SK-N-SH (cell line): ENCODE data around the gene TSSK1B. TPM values are rescaled to one million over a fixed set of nuclear protein-coding genes. Genes with fewer than 3 reads are reported as not detected.

ENCODE experiments used
- CTCF ChIA-PET: fragments of 300-600, 350-600 bp; formaldehyde crosslinking; extraction: SDS; loops from one replicate; lab custom pipeline; 2021; lab: Yijun Ruan, JAX
- POLR2A ChIA-PET: fragments of 350-600 bp; sonication (Branson Sonifier 250); formaldehyde crosslinking; extraction: SDS; loops from one replicate; lab custom pipeline; 2020; ENCODE audit warnings: antibody characterized with exemption, inconsistent platforms; lab: Yijun Ruan, JAX
- DNase-seq: peaks from one replicate; pipeline ENCODE4 v3.0.0; 2012
- H2AFZ ChIP-seq: fragments of 200-600 bp; sonication (generic); 2 replicates; pipeline ENCODE4 v1.8.1; 2016; ENCODE audit warnings: antibody characterized with exemption, mild to moderate bottlenecking, low read depth
- H3F3A ChIP-seq: fragments of 200-600 bp; sonication (generic); replicated peaks from 2 replicates; pipeline ENCODE3; 2016; ENCODE audit warnings: antibody characterized with exemption, mild to moderate bottlenecking; ENCODE audit not compliant: insufficient read depth
- H3K27ac ChIP-seq, 2 experiments: fragments of 200-500 bp in 1 of 2; fragments of 200-600 bp in 1 of 2; sonication (Bioruptor generic) in 1 of 2; sonication (generic), shearing (Covaris generic) in 1 of 2; 2 replicates each; pipeline versions ENCODE4 v1.5.1 to v1.6.1; 2014 to 2016; ENCODE audit warnings: low read depth in 2 of 2, inconsistent platforms in 1 of 2, low read length in 1 of 2, mild to moderate bottlenecking in 1 of 2, mixed read lengths in 1 of 2
- H3K27me3 ChIP-seq: fragments of 200-600 bp; sonication (generic), shearing (Covaris generic); 2 replicates; pipeline ENCODE4 v1.6.1; 2016; ENCODE audit warnings: mixed run types; ENCODE audit not compliant: insufficient read depth
- H3K36me3 ChIP-seq, 2 experiments: fragments of 200-500 bp in 1 of 2; fragments of 200-600 bp in 1 of 2; sonication (Bioruptor generic) in 1 of 2; sonication (generic) in 1 of 2; replicated peaks in 1 of 2; 2 replicates each; pipeline versions ENCODE3 to v1.5.1; 2014 to 2016; ENCODE audit warnings: low read length in 1 of 2, mild to moderate bottlenecking in 1 of 2; ENCODE audit not compliant: insufficient read depth in 2 of 2, control insufficient read depth in 1 of 2
- H3K4me1 ChIP-seq, 2 experiments: fragments of 200-500 bp in 1 of 2; fragments of 200-600 bp in 1 of 2; sonication (Bioruptor generic) in 1 of 2; sonication (generic), shearing (Covaris generic) in 1 of 2; 2 replicates each; pipeline versions ENCODE4 v1.5.1 to v1.6.1; 2014 to 2016; ENCODE audit warnings: low read depth in 1 of 2, low read length in 1 of 2, mixed run types in 1 of 2; ENCODE audit not compliant: insufficient read depth in 2 of 2, control insufficient read depth in 1 of 2
- H3K4me2 ChIP-seq: fragments of 200-600 bp; sonication (generic), shearing (Covaris generic); 2 replicates; pipeline ENCODE4 v1.6.1; 2017; ENCODE audit warnings: mixed run types
- H3K4me3 ChIP-seq, 2 experiments: fragments of 200-500 bp in 1 of 2; fragments of 200-600 bp in 1 of 2; sonication (Bioruptor generic) in 1 of 2; sonication (generic), shearing (Covaris generic) in 1 of 2; 2 replicates each; pipeline versions ENCODE4 v1.5.1 to v1.8.1; 2014 to 2016; ENCODE audit warnings: low read depth in 2 of 2, inconsistent platforms in 1 of 2, low read length in 1 of 2, mild to moderate bottlenecking in 1 of 2, mixed read lengths in 1 of 2, moderate library complexity in 1 of 2
- H3K79me2 ChIP-seq: fragments of 200-600 bp; sonication (generic); 2 replicates; pipeline ENCODE4 v1.8.1; 2017; ENCODE audit warnings: mild to moderate bottlenecking; ENCODE audit not compliant: insufficient read depth
- H3K9ac ChIP-seq: fragments of 200-600 bp; sonication (generic); 2 replicates; pipeline ENCODE4 v1.6.1; 2017; ENCODE audit warnings: mixed run types
- H3K9me2 ChIP-seq: fragments of 200-600 bp; sonication (generic); 2 replicates; pipeline ENCODE4 v1.6.1; 2017; ENCODE audit warnings: mixed run types
- H3K9me3 ChIP-seq: fragments of 200-600 bp; sonication (generic); 2 replicates; pipeline ENCODE4 v1.6.1; 2017; ENCODE audit warnings: mixed run types, mild to moderate bottlenecking, moderate library complexity
- H4K20me1 ChIP-seq: fragments of 200-600 bp; sonication (generic); 2 replicates; pipeline ENCODE4 v1.6.1; 2017; ENCODE audit warnings: mild to moderate bottlenecking, mixed run types; ENCODE audit not compliant: insufficient read depth
- CHD2 ChIP-seq: fragments of 150-350 bp; IDR thresholded peaks from 2 replicates; pipeline ENCODE4 v1.6.1; 2018; ENCODE audit warnings: low read length; ENCODE audit not compliant: partially characterized antibody
- ELF1 ChIP-seq: IDR thresholded peaks from 2 replicates; pipeline ENCODE4 v1.4.0; 2012
- EP300 ChIP-seq, 2 experiments: IDR thresholded peaks; 2 replicates each; pipeline versions ENCODE4 v1.4.0 to v1.6.1; 2012; ENCODE audit warnings: borderline replicate concordance in 1 of 2, low read depth in 1 of 2, low read length in 1 of 2
- FOXM1 ChIP-seq: IDR thresholded peaks from 2 replicates; pipeline ENCODE4 v1.4.0; 2012; ENCODE audit warnings: low read depth, mild to moderate bottlenecking
- MXI1 ChIP-seq: IDR thresholded peaks from 2 replicates; pipeline ENCODE4 v1.6.1; 2012; ENCODE audit warnings: mild to moderate bottlenecking, low read depth, low read length, improper control_type of control experiment
- RFX5 ChIP-seq: IDR thresholded peaks from 2 replicates; pipeline ENCODE4 v1.6.1; 2012; ENCODE audit warnings: mild to moderate bottlenecking, improper control_type of control experiment, low read length
- WGBS: methylation state at CpG from one replicate; pipeline ENCODE4 v1.1.6; 2017; ENCODE audit warnings: low lambda C conversion rate; 5-methylcytosine and 5-hydroxymethylcytosine counted together
- polyA plus RNA-seq, 3 experiments: library from polyadenylated mRNA; depleted of rRNA; stranded (reverse); fragments of >200 nt; gene quantifications; 2 replicates each; pipeline ENCODE4 v1.2.3, GENCODE V29; 2012
- TF ChIP-seq, protein P1 (sequence below): fragments of 200-600 bp; sonication (generic); IDR thresholded peaks from 2 replicates; pipeline ENCODE4 v1.6.1; 2017; ENCODE audit warnings: antibody characterized with exemption, mild to moderate bottlenecking, moderate library complexity
- TF ChIP-seq, protein P2 (sequence below): fragments of 150-350 bp; IDR thresholded peaks from 2 replicates; pipeline ENCODE4 v1.6.1; 2016; ENCODE audit warnings: mild to moderate bottlenecking, low read depth, low read length
- TF ChIP-seq, protein P3 (sequence below): IDR thresholded peaks from 2 replicates; pipeline ENCODE4 v1.4.0; 2012; ENCODE audit warnings: low read depth
- TF ChIP-seq, protein P4 (sequence below): IDR thresholded peaks from 2 replicates; pipeline ENCODE4 v1.4.0; 2012; ENCODE audit warnings: low read depth, borderline replicate concordance
- TF ChIP-seq, protein P5 (sequence below): IDR thresholded peaks from 2 replicates; pipeline ENCODE4; 2012

TSSK1B gene
- polyA plus RNA-seq, 1 of the 3 experiments (the other 2 are of a cell fraction), result 0.05 TPM

DNA sequence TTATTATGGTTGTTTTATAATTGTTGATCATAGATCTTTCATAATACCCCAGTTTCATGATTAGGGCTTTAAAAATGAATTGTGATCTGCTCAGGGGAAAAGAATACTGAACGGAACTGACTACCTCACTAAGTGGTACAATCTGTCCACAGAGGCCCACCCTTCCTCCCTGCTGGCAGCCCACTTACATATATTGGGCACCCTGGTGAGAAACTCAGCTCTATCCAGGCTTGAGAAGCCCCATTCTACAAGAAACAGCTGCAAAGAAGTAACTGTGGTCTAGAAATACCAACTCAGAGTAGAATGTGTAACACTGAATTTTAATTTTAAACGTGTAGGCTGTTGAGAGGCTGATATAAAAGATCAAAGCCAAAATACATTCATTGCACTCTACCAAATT is 46.9 kb downstream of the TSSK1B start:
- H3K79me2 ChIP-seq, result no peaks in the 10 kb centered on the region
- 43% methylated on average over 2 of the region's 2 CpGs for WGBS

More for the DNA sequence above, 46.9 kb downstream of the TSSK1B start:
- no peak overlapping the region for H2AFZ ChIP-seq
- H3K9ac ChIP-seq, result no peak overlapping the region
- no peak overlapping the region for H3K4me2 ChIP-seq
- ChIA-PET POLR2A (no interaction called here), CTCF (interaction anchor here (1.1 to 2.9 kb wide), 2 partner anchors 9 to 219 kb away, joined by 3 to 28 read pairs; no protein-coding TSS in a partner anchor)
- H3K27me3 ChIP-seq, result no peaks in the 10 kb centered on the region; the same call in 1 of the 2 replicates
- TF ChIP-seq, protein P1, sequence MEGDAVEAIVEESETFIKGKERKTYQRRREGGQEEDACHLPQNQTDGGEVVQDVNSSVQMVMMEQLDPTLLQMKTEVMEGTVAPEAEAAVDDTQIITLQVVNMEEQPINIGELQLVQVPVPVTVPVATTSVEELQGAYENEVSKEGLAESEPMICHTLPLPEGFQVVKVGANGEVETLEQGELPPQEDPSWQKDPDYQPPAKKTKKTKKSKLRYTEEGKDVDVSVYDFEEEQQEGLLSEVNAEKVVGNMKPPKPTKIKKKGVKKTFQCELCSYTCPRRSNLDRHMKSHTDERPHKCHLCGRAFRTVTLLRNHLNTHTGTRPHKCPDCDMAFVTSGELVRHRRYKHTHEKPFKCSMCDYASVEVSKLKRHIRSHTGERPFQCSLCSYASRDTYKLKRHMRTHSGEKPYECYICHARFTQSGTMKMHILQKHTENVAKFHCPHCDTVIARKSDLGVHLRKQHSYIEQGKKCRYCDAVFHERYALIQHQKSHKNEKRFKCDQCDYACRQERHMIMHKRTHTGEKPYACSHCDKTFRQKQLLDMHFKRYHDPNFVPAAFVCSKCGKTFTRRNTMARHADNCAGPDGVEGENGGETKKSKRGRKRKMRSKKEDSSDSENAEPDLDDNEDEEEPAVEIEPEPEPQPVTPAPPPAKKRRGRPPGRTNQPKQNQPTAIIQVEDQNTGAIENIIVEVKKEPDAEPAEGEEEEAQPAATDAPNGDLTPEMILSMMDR, result no peak
- TF ChIP-seq, protein P2, sequence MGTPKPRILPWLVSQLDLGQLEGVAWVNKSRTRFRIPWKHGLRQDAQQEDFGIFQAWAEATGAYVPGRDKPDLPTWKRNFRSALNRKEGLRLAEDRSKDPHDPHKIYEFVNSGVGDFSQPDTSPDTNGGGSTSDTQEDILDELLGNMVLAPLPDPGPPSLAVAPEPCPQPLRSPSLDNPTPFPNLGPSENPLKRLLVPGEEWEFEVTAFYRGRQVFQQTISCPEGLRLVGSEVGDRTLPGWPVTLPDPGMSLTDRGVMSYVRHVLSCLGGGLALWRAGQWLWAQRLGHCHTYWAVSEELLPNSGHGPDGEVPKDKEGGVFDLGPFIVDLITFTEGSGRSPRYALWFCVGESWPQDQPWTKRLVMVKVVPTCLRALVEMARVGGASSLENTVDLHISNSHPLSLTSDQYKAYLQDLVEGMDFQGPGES, result no peak
- TF ChIP-seq ELF1 (no peak), EP300 (IDR thresholded peaks at IDR 0.05; ENCODE audit: borderline replicate concordance in 1 of 2, low read depth in 1 of 2, low read length in 1 of 2) (no peak), MXI1 (no peak), FOXM1 (no peak), CHD2 (no peak), RFX5 (no peak)
- TF ChIP-seq, protein P3, sequence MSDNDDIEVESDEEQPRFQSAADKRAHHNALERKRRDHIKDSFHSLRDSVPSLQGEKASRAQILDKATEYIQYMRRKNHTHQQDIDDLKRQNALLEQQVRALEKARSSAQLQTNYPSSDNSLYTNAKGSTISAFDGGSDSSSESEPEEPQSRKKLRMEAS, result no peak
- TF ChIP-seq, protein P4, sequence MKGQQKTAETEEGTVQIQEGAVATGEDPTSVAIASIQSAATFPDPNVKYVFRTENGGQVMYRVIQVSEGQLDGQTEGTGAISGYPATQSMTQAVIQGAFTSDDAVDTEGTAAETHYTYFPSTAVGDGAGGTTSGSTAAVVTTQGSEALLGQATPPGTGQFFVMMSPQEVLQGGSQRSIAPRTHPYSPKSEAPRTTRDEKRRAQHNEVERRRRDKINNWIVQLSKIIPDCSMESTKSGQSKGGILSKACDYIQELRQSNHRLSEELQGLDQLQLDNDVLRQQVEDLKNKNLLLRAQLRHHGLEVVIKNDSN, result no peak
- TF ChIP-seq, protein P5, sequence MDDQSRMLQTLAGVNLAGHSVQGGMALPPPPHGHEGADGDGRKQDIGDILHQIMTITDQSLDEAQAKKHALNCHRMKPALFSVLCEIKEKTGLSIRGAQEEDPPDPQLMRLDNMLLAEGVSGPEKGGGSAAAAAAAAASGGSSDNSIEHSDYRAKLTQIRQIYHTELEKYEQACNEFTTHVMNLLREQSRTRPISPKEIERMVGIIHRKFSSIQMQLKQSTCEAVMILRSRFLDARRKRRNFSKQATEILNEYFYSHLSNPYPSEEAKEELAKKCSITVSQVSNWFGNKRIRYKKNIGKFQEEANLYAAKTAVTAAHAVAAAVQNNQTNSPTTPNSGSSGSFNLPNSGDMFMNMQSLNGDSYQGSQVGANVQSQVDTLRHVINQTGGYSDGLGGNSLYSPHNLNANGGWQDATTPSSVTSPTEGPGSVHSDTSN, result no peak
- H3K4me1 ChIP-seq, result no peaks in the 10 kb centered on the region
- H3K9me2 ChIP-seq, result no peaks in the 10 kb centered on the region
- H3K4me3 ChIP-seq, result no peak overlapping the region
- H4K20me1 ChIP-seq, result no peaks in the 10 kb centered on the region
- H3F3A ChIP-seq, result no peaks in the 10 kb centered on the region
- H3K36me3 ChIP-seq, result no peaks in the 10 kb centered on the region
- H3K27ac ChIP-seq, result no peak overlapping the region
- DNase-seq, result no peak
- no peaks in the 10 kb centered on the region for H3K9me3 ChIP-seq
